HCT116 (cell line): ENCODE results near the gene RHOG. TPM values are rescaled to one million over a fixed set of nuclear protein-coding genes. Genes with fewer than 3 reads are reported as not detected.

Experiments used
- ATAC-seq: fragments of 200-7000 bp; cut with Tn5 transposase; 2 replicates; pipeline ENCODE4 v1.9.1; 2020; ENCODE audit warnings: mild to moderate bottlenecking, moderate library complexity
- BruUV-seq: library from RNA; stranded (reverse); fragments of 400-500 nt; replicated peaks from 2 replicates; lab custom pipeline; 2021; lab: Mats Ljungman, UMichigan
- CTCF ChIA-PET: fragments of 300-600 bp; sonication (Branson Sonifier 250); formaldehyde crosslinking; loops from one replicate; lab custom pipeline; 2021; ENCODE audit warnings: antibody characterized with exemption; lab: Charles Lee
- POLR2A ChIA-PET: fragments of 300-600, 350-600 bp; sonication (Branson Sonifier 250); formaldehyde crosslinking; loops from one replicate; lab custom pipeline; 2021; ENCODE audit warnings: antibody characterized with exemption; lab: Charles Lee
- RAD21 ChIA-PET, 2 experiments: fragments of 300-600 bp; sonication (Branson Sonifier 250); formaldehyde crosslinking; loops; one replicate each; lab custom pipeline; 2023; ENCODE audit warnings: low total read pairs in 2 of 2; ENCODE audit not compliant: uncharacterized antibody in 2 of 2, unreplicated experiment in 2 of 2, low non-redundant PET in 1 of 2; lab: Charles Lee
- DNase-seq: peaks from one replicate; pipeline ENCODE4 v3.0.0-alpha.2; 2010; ENCODE audit warnings: low read depth, low spot score
- H2AFZ ChIP-seq: fragments of 200-600 bp; shearing (Covaris generic), sonication (generic); 2 replicates; pipeline ENCODE4 v1.6.1; 2017; ENCODE audit warnings: low read depth, mixed run types, mixed read lengths, antibody characterized with exemption, low read length; ENCODE audit not compliant: poor library complexity, severe bottlenecking
- H3K27ac ChIP-seq: 2 replicates; pipeline ENCODE4 v1.5.1; 2012; ENCODE audit warnings: low read depth, low read length
- H3K27me3 ChIP-seq: fragments of 200-600 bp; sonication (generic); 2 replicates; pipeline ENCODE4 v1.6.1; 2016; ENCODE audit warnings: mixed run types, low read length, mixed read lengths; ENCODE audit not compliant: insufficient read depth
- H3K36me3 ChIP-seq, 2 experiments: fragments of 200-500 bp in 1 of 2; fragments of 200-600 bp in 1 of 2; sonication (Bioruptor generic) in 1 of 2; sonication (generic) in 1 of 2; 2 replicates each; pipeline versions ENCODE4 v1.5.1 to v1.6.1; 2014 to 2016; ENCODE audit warnings: low read length in 2 of 2, inconsistent platforms in 1 of 2, mixed read lengths in 1 of 2, mixed run types in 1 of 2; ENCODE audit not compliant: insufficient read depth in 2 of 2, control insufficient read depth in 1 of 2
- H3K4me1 ChIP-seq, 2 experiments: fragments of 200-600 bp in 1 of 2; sonication (generic) in 1 of 2; 2 replicates each; pipeline versions ENCODE4 v1.5.1 to v1.6.1; 2012 to 2017; ENCODE audit warnings: low read length in 2 of 2, inconsistent platforms in 1 of 2, mild to moderate bottlenecking in 1 of 2, mixed read lengths in 1 of 2, mixed run types in 1 of 2, moderate library complexity in 1 of 2; ENCODE audit not compliant: insufficient read depth in 2 of 2, control insufficient read depth in 1 of 2
- H3K4me2 ChIP-seq: fragments of 200-600 bp; sonication (generic); 2 replicates; pipeline ENCODE4 v1.6.1; 2017; ENCODE audit warnings: mixed run types, low read length, mixed read lengths
- H3K4me3 ChIP-seq, 2 experiments: fragments of 200-600 bp in 1 of 2; sonication (generic) in 1 of 2; replicated peaks in 1 of 2; 2 replicates each; pipeline ENCODE4 v1.5.1; 2011 to 2016; ENCODE audit warnings: low read length in 2 of 2, control low read depth in 1 of 2, low read depth in 1 of 2, mild to moderate bottlenecking in 1 of 2, mixed read lengths in 1 of 2, mixed run types in 1 of 2
- H3K79me2 ChIP-seq: fragments of 200-600 bp; sonication (generic); 2 replicates; pipeline ENCODE4 v1.6.1; 2017; ENCODE audit warnings: mild to moderate bottlenecking, mixed run types, low read length, moderate library complexity, mixed read lengths; ENCODE audit not compliant: insufficient read depth
- H3K9ac ChIP-seq: fragments of 200-600 bp; sonication (generic); 2 replicates; pipeline ENCODE4 v1.6.1; 2016; ENCODE audit warnings: low read length, mixed read lengths
- H3K9me2 ChIP-seq: fragments of 200-600 bp; sonication (generic), shearing (Covaris generic); 2 replicates; pipeline ENCODE4 v1.6.1; 2017; ENCODE audit warnings: mixed run types, mild to moderate bottlenecking, moderate library complexity; ENCODE audit not compliant: insufficient read depth
- H3K9me3 ChIP-seq, 2 experiments: fragments of 200-500 bp in 1 of 2; fragments of 200-600 bp in 1 of 2; sonication (Bioruptor generic) in 1 of 2; sonication (generic) in 1 of 2; 2 replicates each; pipeline ENCODE4 v1.6.1; 2014 to 2017; ENCODE audit warnings: low read length in 2 of 2, mixed read lengths in 2 of 2, inconsistent platforms in 1 of 2, low read depth in 1 of 2, mild to moderate bottlenecking in 1 of 2, mixed run types in 1 of 2, moderate library complexity in 1 of 2; ENCODE audit not compliant: control insufficient read depth in 1 of 2, insufficient read depth in 1 of 2
- H4K20me1 ChIP-seq: fragments of 200-600 bp; sonication (generic), shearing (Covaris generic); 2 replicates; pipeline ENCODE4 v1.6.1; 2017; ENCODE audit warnings: mixed run types, mild to moderate bottlenecking, moderate library complexity; ENCODE audit not compliant: insufficient read depth
- CBX3 ChIP-seq: IDR thresholded peaks from 2 replicates; pipeline ENCODE4 v1.6.1; 2012; ENCODE audit warnings: low read depth
- CEBPB ChIP-seq: IDR thresholded peaks from 2 replicates; pipeline ENCODE4 v1.6.1; 2012; ENCODE audit warnings: low read depth
- MAX ChIP-seq: IDR thresholded peaks from 2 replicates; pipeline ENCODE4 v1.6.1; 2012
- POLR2AphosphoS5 ChIP-seq: IDR thresholded peaks from 2 replicates; pipeline ENCODE4 v1.6.1; 2011; ENCODE audit warnings: mild to moderate bottlenecking, low read depth, low read length, moderate library complexity
- RAD21 ChIP-seq: IDR thresholded peaks from 2 replicates; pipeline ENCODE4 v1.6.1; 2012; ENCODE audit warnings: low read depth, mild to moderate bottlenecking
- SRF ChIP-seq: IDR thresholded peaks from 2 replicates; pipeline ENCODE4 v1.6.1; 2012; ENCODE audit warnings: low read depth
- TCF7L2 ChIP-seq: IDR thresholded peaks from 2 replicates; pipeline ENCODE4 v1.7.0; 2011; ENCODE audit warnings: borderline replicate concordance, inconsistent platforms; ENCODE audit not compliant: insufficient read depth, insufficient read length; ENCODE audit errors: extremely low read depth
- YY1 ChIP-seq: IDR thresholded peaks from 2 replicates; pipeline ENCODE4 v1.6.1; 2011; ENCODE audit warnings: low read length, low read depth, moderate library complexity, mild to moderate bottlenecking; ENCODE audit not compliant: insufficient replicate concordance; ENCODE audit errors: extremely low read depth
- intact Hi-C: fragments of 100-400 bp; cut with micrococcal nuclease; formaldehyde crosslinking; loops from 2 replicates; pipeline ENCODE4 v1.10.0; 2022
- total RNA-seq: library from RNA; stranded (reverse); gene quantifications from one replicate; pipeline ENCODE4 v1.2.1, GENCODE V29; 2021; ENCODE audit not compliant: unreplicated experiment
- TF ChIP-seq, protein P1 (sequence below): IDR thresholded peaks from 2 replicates; pipeline ENCODE4 v1.6.1; 2012
- TF ChIP-seq, protein P2 (sequence below): IDR thresholded peaks from 2 replicates; pipeline ENCODE4 v1.6.1; 2011; ENCODE audit warnings: mild to moderate bottlenecking, low read length, moderate library complexity; ENCODE audit not compliant: insufficient replicate concordance; ENCODE audit errors: extremely low read depth

RHOG gene
- total RNA-seq, 1 experiment from 2014 or later: 49.1 TPM

DNA sequence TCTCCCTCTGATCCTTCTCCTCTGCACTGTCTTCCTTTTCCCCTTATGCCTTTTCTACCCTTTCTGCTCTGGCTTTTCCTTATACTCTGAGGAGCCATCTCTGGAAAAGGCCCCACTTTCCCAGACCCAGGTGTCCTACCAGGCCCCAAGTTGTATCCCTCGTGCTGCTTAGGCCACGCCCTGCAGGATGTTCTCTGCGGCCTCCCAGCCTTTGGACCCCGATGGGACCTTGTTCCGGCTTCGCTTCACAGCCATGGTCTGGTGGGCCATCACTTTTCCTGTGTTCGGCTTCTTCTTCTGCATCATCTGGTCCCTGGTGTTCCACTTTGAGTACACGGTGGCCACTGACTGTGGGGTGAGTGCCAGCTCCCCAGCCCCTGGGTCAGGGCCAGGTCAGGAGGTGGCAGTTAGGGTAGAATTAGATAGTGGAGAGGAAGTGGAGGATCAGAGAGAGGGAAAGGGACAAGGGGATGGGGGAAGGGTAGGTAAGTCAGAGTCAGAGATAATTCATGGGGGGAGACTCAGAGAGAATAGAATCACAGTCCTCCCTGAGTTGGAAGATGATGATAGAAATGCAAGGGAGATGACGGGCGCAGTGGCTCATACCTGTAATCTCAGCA, 23.5 kb downstream of the RHOG start:
- Histone ChIP-seq H3K9me3 (no peaks in the 10 kb centered on the region), H3K79me2 (no peaks in the 10 kb centered on the region), H3K9ac (no peak overlapping the region), H4K20me1 (no peaks in the 10 kb centered on the region), H3K4me1 (peaks cover 2 to 8% of the 10 kb centered on the region in 2 experiments; a peak in 1 of 4 replicates), H3K9me2 (no peaks in the 10 kb centered on the region), H3K4me2 (no peak overlapping the region), H3K36me3 (no peaks in the 10 kb centered on the region), H3K27me3 (no peaks in the 10 kb centered on the region), H3K27ac (no peak overlapping the region), H2AFZ (no peak overlapping the region), H3K4me3 (no peak overlapping the region)
- ATAC-seq: no peak
- TF ChIP-seq, protein P1, sequence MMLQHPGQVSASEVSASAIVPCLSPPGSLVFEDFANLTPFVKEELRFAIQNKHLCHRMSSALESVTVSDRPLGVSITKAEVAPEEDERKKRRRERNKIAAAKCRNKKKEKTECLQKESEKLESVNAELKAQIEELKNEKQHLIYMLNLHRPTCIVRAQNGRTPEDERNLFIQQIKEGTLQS: no peak
- no peak for TF ChIP-seq SRF
- TF ChIP-seq CBX3: no peak
- no peak for TF ChIP-seq POLR2AphosphoS5
- DNase-seq: no peak
- RAD21 ChIA-PET: no interaction called here
- BruUV-seq: no TSS peak
- intact Hi-C loops: no loop called here
- POLR2A ChIA-PET: no interaction called here
- CTCF ChIA-PET: interaction anchor here (0.7 kb wide), 1 partner anchor 9 kb away, joined by 3 read pairs; the partner anchor contains the start of gene PGAP2

DNA sequence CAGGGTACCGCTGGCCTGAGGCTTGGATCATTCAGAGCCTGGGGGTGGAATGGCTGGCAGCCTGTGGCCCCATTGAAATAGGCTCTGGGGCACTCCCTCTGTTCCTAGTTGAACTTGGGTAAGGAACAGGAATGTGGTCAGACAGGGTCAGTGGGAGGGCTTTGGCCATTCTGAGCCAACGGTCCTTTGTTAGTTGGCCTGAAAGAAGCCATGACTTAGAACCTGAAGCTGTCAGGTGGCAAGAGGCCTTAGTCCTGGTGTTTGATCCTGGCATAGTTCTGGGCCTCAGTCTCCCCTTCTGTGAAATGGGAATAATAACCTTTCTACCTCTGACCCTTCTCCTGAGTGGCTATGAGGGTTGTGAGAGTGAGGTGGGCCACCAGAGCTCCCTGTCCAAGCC, 24.1 kb downstream of the RHOG start:
- DNase-seq: no peak
- Histone ChIP-seq H3K36me3 (no peaks in the 10 kb centered on the region), H3K9ac (no peak overlapping the region), H2AFZ (no peak overlapping the region), H3K27me3 (no peaks in the 10 kb centered on the region), H3K27ac (no peak overlapping the region), H3K4me2 (peak overlapping the region; percentile 15; the same call in 1 of the 2 replicates), H3K79me2 (no peaks in the 10 kb centered on the region), H3K4me3 (no peak overlapping the region), H3K4me1 (peaks cover 2 to 8% of the 10 kb centered on the region in 2 experiments; a peak in 1 of 4 replicates), H3K9me2 (no peaks in the 10 kb centered on the region), H4K20me1 (no peaks in the 10 kb centered on the region), H3K9me3 (no peaks in the 10 kb centered on the region)
- ChIA-PET RAD21 (no interaction called here), CTCF (no interaction called here), POLR2A (no interaction called here)
- BruUV-seq: no TSS peak
- ATAC-seq: no peak; the same call in 1 of the 2 replicates
- TF ChIP-seq CBX3: no peak
- TF ChIP-seq, protein P2, sequence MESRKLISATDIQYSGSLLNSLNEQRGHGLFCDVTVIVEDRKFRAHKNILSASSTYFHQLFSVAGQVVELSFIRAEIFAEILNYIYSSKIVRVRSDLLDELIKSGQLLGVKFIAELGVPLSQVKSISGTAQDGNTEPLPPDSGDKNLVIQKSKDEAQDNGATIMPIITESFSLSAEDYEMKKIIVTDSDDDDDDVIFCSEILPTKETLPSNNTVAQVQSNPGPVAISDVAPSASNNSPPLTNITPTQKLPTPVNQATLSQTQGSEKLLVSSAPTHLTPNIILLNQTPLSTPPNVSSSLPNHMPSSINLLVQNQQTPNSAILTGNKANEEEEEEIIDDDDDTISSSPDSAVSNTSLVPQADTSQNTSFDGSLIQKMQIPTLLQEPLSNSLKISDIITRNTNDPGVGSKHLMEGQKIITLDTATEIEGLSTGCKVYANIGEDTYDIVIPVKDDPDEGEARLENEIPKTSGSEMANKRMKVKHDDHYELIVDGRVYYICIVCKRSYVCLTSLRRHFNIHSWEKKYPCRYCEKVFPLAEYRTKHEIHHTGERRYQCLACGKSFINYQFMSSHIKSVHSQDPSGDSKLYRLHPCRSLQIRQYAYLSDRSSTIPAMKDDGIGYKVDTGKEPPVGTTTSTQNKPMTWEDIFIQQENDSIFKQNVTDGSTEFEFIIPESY: no peak
- TF ChIP-seq CEBPB: no peak
- no peak for TF ChIP-seq YY1
- TF ChIP-seq TCF7L2: no peak
- TF ChIP-seq, protein P1: no peak
- no peak for TF ChIP-seq SRF
- TF ChIP-seq MAX: no peak
- TF ChIP-seq RAD21: no peak
- intact Hi-C loops: no loop called here
